Esophagus squamous epithelium (tissue), 4 donors: ENCODE measurements around the gene ZCCHC24.

Source experiments
- POLR2A ChIP-seq, 4 donors: fragments of 450-650 bp; IDR thresholded peaks; one replicate each; pipeline ENCODE4 v1.6.1; 2017; ENCODE audit warnings: antibody characterized with exemption in 4 of 4, mild to moderate bottlenecking in 4 of 4, moderate library complexity in 3 of 4
- TF ChIP-seq, protein P1 (sequence below), 6 experiments: fragments of 450-650 bp in 4 of 6; fragments of 200-600 bp in 2 of 6; sonication (generic) in 2 of 6; IDR thresholded peaks; one replicate each; pipeline ENCODE4 v1.5.1; 2016 to 2019; ENCODE audit warnings: antibody characterized with exemption in 6 of 6, mild to moderate bottlenecking in 4 of 6, moderate library complexity in 4 of 6

DNA sequence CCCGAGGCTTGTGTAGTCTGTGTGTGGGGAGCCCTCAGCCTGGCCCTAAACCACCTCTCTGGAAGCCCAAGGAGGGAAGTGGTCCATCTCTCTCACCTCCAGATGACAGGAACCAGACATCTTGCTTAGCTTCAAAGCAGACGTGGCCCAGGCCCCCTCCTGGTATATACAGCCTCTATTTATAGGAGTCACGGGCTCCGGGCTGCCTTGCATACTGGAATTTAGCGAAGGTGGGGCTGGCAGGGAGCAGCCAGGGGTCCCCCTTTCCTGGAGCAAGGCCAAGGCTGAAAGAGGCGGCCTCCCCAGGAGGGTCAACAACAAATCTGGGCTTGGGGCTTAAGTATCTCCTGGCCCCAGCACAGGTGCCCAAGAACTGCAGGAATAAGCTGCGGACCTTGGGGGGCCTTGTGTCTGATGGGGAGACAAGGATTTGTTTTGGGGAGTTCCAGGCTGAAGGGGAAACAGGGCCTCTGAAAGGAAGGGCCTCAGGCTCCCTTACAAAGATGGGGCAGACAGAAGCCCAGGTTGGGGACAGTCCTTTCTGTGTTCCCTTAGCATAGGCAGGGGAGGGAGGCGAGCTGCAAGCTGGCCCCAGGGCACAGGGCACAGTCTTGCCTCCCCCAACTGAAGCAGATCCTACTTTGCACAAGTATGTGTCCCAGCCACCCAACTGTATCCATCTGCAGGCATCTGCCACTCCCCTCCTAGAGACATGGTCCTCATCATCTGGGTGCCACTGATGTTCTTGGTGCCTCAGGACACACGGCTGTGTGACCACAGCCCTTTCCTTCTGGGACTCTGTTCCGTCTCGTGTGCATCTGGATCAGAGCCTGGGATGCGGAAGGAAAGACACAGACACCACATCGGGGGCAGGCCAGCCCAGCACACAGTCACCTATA is 11.9 kb downstream of the ZCCHC24 start:
- no peak for TF ChIP-seq POLR2A (IDR thresholded peaks at IDR 0.05)
- TF ChIP-seq, protein P1, sequence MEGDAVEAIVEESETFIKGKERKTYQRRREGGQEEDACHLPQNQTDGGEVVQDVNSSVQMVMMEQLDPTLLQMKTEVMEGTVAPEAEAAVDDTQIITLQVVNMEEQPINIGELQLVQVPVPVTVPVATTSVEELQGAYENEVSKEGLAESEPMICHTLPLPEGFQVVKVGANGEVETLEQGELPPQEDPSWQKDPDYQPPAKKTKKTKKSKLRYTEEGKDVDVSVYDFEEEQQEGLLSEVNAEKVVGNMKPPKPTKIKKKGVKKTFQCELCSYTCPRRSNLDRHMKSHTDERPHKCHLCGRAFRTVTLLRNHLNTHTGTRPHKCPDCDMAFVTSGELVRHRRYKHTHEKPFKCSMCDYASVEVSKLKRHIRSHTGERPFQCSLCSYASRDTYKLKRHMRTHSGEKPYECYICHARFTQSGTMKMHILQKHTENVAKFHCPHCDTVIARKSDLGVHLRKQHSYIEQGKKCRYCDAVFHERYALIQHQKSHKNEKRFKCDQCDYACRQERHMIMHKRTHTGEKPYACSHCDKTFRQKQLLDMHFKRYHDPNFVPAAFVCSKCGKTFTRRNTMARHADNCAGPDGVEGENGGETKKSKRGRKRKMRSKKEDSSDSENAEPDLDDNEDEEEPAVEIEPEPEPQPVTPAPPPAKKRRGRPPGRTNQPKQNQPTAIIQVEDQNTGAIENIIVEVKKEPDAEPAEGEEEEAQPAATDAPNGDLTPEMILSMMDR (IDR thresholded peaks at IDR 0.05) = no peak
